Dedifferentiated amniotic fluid mesenchymal stem cell (primary cell): ENCODE measurements around the gene TTYH2.

ENCODE experiments used
- DNase-seq: peaks from one replicate; pipeline ENCODE4 v3.0.0-alpha.2; 2016; ENCODE audit errors: extremely low spot score

The TTYH2 gene

GRCh38 chr17:74214484-74215341 lies 1.3 kb downstream of the TTYH2 start:
- DNase-seq, result no peak

DNA sequence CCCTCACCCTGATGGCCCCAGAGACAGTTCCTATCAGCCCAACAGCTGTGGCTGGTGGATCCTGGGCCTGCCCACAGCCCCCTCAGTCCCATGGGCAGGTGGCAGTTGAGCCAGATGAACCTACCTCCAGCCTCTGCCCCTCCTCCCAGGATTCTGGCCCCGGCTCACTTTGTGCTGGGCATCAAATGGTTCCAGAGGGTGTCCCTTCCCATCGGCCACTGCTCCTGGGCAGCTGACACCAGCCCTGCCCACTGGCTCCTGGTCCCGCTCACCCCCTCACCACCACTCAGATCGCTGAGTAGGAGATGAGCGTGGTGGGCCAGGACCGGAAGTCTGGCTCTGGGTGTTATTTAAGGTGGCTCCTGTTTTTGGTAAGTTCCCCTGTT lies 2.0 kb downstream of the TTYH2 start:
- DNase-seq, result no peak

DNA sequence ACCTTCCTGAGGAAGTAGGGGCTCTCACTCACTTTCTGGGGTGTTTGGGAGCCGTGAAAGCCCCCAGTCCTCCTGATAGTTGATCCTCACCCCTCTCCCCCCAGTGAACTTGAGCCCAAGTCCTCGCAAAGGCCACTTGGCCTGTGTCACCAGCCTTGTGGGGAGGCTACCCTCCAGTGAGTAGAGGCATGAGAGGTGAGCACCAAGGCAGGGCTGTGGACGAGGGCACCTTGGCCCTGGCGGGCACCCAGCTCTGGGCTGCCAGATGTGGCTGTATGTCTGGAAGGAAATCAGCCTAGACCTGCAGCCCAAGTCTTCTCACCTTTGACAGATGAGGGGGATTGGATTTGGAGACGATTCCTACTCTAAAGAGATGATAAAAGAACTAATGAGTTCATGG lies 3.1 kb downstream of the TTYH2 start:
- no peak for DNase-seq

- no peak for DNase-seq
Observed at GRCh38 chr17:74217037-74217730, 3.8 kb downstream of the TTYH2 start.

DNA sequence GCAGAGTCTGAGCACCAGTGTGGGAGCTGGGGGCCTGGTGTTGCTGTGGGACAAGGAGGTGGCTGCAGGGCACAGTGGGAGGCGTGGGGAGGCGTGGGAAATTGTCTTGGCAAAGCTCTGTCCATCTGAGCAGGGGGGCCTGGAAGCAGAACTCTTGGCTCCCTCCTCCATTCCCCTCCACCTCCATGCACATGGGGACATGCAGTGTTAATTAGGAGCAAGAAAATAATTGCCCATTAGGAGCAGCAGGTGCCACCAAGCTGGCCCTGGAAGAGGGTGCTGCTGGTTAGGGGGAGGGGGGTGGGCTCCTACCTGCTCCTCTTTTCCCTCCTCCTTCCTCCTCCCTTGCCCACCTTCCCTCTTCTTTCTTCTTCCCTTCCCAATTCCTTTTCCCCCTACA lies 4.5 kb downstream of the TTYH2 start:
- DNase-seq, result no peak

DNA sequence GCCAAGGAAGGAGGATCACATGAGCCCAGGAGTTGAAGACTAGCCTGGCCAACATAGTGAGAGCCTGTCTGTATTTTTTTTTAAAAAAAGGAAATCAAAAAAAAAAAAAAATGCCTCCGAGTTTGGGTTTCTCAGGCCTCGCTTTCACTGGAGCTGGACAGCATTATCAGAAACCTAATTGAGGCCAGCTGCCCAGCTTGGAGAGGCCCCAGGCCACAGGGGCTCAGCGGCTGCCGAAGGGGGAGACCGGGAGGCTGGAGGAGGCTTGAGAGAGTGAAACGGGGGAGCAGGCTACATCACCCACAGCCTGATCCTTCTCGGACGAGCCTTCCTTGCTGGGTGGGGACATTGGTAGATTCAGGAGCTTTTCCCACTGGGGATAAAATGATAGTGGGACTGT lies 5.1 kb downstream of the TTYH2 start:
- DNase-seq, result no peak

- no peak for DNase-seq
Observed at GRCh38 chr17:74219576-74220133, 6.3 kb downstream of the TTYH2 start.

DNA sequence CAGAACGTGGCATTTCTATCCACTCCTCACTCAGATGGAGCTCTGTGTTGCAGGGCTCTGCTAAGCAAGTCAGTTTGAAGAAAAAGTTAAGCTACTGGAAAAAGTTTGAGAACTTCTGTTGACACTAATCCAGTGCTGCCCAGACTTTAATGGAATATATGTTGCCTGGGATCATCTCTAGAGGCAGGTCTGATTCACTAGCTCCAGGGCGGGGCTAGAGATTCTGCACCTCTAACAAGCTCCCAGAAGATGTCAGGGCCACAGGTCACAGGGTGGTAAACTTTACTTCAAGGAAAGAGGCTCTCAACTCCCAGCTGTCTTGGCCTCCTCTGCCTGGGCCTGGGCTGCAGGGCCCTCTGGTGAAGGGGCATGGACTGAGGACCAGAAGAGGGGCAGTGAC lies 6.8 kb downstream of the TTYH2 start:
- no peak for DNase-seq

GRCh38 chr17:74220946-74221818 lies 7.8 kb downstream of the TTYH2 start:
- DNase-seq, result no peak

DNA sequence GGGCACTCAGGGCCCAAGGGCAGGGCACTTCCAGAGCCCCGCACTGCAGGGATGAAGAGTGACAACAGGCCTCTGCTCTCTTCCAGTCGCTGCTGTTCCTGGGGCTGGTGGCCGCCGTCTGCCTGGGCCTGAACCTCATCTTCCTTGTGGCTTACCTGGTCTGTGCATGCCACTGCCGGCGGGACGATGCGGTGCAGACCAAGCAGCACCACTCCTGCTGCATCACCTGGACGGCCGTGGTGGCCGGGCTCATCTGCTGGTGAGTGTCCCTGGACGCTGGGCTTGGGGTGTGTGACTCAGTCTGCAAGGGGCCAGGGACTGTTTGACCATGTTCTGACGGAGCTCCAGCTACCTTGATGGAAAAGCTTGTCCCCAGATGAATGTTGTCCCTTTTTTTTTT lies 9.0 kb downstream of the TTYH2 start:
- DNase-seq, result no peak

DNA sequence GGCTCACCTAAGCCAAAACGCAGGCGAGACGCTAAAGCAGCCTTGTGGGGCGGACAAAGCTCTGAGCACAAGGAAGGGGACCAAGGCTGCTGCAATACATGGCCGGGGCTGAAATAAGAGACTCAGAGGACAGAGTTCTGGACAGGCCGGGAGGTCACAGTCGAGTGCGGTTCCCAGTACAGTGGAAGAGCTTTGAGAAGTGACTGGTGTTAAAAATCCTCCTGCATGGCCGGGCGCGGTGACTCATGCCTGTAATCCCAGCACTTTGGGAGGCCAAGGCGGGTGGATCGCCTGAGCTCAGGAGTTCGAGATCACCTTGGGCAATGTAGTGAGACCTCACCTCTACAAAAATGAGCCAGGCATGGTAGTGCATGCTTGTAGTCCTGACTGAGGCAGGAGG lies 10.5 kb downstream of the TTYH2 start:
- DNase-seq, result no peak

DNA sequence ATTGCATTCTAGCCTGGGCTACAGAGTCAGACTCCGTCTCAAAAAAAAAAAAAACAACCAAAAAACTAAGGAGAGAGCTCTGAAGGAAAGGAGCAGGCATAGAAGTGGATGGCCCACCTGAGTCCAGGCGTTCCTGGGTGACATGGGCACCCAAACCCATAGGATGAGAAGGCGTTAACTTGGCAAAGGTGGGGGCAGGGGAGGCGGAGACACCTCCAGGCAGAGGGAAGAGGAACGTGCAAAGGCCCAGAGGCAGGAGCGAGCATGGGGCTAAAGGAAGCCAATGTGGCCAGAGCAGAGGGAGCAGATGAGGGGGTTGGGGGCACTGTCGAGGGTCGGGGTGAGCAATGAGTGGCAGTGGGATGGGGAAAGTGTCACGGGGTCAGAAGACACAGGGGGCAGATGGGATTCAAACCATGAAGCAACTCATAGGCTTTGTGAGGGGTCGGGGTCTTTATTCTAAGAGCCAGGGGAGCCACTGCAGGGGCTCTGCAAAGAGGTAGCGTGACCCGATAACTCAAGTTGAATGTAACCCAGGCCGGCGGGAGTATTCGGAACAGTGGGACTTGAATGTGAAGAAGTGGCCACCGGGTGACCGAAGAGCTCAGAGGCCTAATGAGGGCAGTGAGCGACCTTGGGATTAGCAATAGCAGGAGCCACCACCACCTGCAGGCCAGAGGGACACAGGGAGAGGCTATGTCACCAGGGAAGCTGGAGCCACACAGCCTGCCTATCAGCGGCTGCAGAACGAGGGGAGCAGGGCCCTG lies 11.8 kb downstream of the TTYH2 start:
- DNase-seq, result no peak

GRCh38 chr17:74226252-74226651 lies 12.9 kb downstream of the TTYH2 start:
- DNase-seq, result no peak

- DNase-seq, result no peak
Observed at GRCh38 chr17:74227271-74228080, 14.1 kb downstream of the TTYH2 start.

GRCh38 chr17:74228306-74228978 lies 15.1 kb downstream of the TTYH2 start:
- DNase-seq, result no peak

GRCh38 chr17:74230896-74231295 lies 17.5 kb downstream of the TTYH2 start:
- DNase-seq, result no peak

- DNase-seq, result no peak
Observed at GRCh38 chr17:74231928-74232907, 18.8 kb downstream of the TTYH2 start.

GRCh38 chr17:74233937-74234336 lies 20.6 kb downstream of the TTYH2 start:
- no peak for DNase-seq

DNA sequence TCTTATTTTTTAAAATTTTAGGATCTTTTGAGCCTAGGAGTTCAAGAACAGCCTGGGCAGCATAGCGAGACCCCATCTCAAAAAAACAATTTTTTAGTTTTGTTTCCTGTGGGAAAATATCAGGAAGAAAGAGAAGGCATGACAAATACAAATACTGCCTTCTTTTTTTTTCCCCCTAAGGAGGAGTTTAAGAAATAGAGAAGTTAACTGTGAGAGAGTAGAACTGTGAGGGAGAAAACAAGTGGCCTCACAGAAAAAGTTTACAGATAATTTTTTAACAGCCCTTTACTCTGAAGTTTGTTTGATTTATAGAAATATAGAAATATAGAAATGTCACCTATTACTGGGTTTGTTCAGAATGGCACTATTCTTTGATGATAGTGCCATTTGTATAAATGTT lies 21.1 kb downstream of the TTYH2 start:
- DNase-seq, result no peak
